CD14-positive monocyte (primary cell): ENCODE data around the gene KRT222. TPM values are rescaled to one million over a fixed set of nuclear protein-coding genes. Genes with fewer than 3 reads are reported as not detected.

Experiments used
- DNase-seq, 3 donors: peaks; one replicate each; pipeline ENCODE4 v3.0.0-alpha.2; 2011 to 2022
- H2AFZ ChIP-seq: 2 replicates; pipeline ENCODE4 v1.6.0; 2012; ENCODE audit warnings: mild to moderate bottlenecking, low read depth, low read length, inconsistent platforms; ENCODE audit not compliant: insufficient read depth, poor library complexity, severe bottlenecking
- H3K27ac ChIP-seq, 2 donors: 1 replicate in 1 of 2; 2 replicates in 1 of 2; pipeline ENCODE4 v1.5.1; 2012 to 2013; ENCODE audit warnings: low read length in 2 of 2, control low read depth in 1 of 2, inconsistent platforms in 1 of 2, low read depth in 1 of 2, mild to moderate bottlenecking in 1 of 2
- H3K27me3 ChIP-seq, 2 donors: one replicate each; pipeline versions ENCODE4 v1.6.0 to v1.6.1; 2011 to 2013; ENCODE audit warnings: low read length in 2 of 2; ENCODE audit not compliant: control insufficient read depth in 2 of 2, insufficient read depth in 2 of 2
- H3K36me3 ChIP-seq, 2 donors: replicated peaks in 1 of 2; 1 replicate in 1 of 2; 2 replicates in 1 of 2; pipeline versions ENCODE4 v1.5.1 to v1.6.1; 2012 to 2013; ENCODE audit warnings: low read length in 2 of 2, control low read depth in 1 of 2, inconsistent platforms in 1 of 2, mild to moderate bottlenecking in 1 of 2; ENCODE audit not compliant: insufficient read depth in 2 of 2, control insufficient read depth in 1 of 2
- H3K4me1 ChIP-seq, 2 donors: 1 replicate in 1 of 2; 2 replicates in 1 of 2; pipeline versions ENCODE4 v1.5.1 to v1.6.1; 2012 to 2013; ENCODE audit warnings: low read length in 2 of 2, control low read depth in 1 of 2, inconsistent platforms in 1 of 2, mild to moderate bottlenecking in 1 of 2, moderate library complexity in 1 of 2; ENCODE audit not compliant: insufficient read depth in 2 of 2, control insufficient read depth in 1 of 2
- H3K4me2 ChIP-seq: replicated peaks from 2 replicates; pipeline ENCODE3; 2012; ENCODE audit warnings: low read length, moderate library complexity, mild to moderate bottlenecking; ENCODE audit not compliant: poor library complexity, severe bottlenecking; ENCODE audit errors: extremely low read depth
- H3K4me3 ChIP-seq, 3 experiments: fragments of 200-600 bp in 1 of 3; sonication (generic) in 1 of 3; replicated peaks in 1 of 3; 1 replicate in 2 of 3; 2 replicates in 1 of 3; pipeline ENCODE4 v1.5.1; 2011 to 2013; ENCODE audit warnings: low read length in 3 of 3, mild to moderate bottlenecking in 3 of 3, control low read depth in 2 of 3, low read depth in 2 of 3, inconsistent platforms in 1 of 3, moderate library complexity in 1 of 3
- H3K79me2 ChIP-seq: 2 replicates; pipeline ENCODE4 v1.6.0; 2012; ENCODE audit warnings: mild to moderate bottlenecking, control low read depth, inconsistent platforms, low read length, moderate library complexity; ENCODE audit not compliant: insufficient read depth
- H3K9ac ChIP-seq: 2 replicates; pipeline ENCODE4 v1.6.0; 2017; ENCODE audit warnings: low read length, mild to moderate bottlenecking; ENCODE audit not compliant: insufficient read depth, poor library complexity, severe bottlenecking
- H3K9me3 ChIP-seq, 2 donors: replicated peaks in 1 of 2; 1 replicate in 1 of 2; 2 replicates in 1 of 2; pipeline versions ENCODE4 v1.5.1 to v1.6.1; 2012 to 2013; ENCODE audit warnings: low read length in 2 of 2, control low read depth in 1 of 2; ENCODE audit not compliant: control insufficient read depth in 1 of 2, insufficient read depth in 1 of 2
- H4K20me1 ChIP-seq: 2 replicates; pipeline ENCODE4 v1.6.0; 2012; ENCODE audit warnings: mild to moderate bottlenecking, low read length, control low read depth, moderate library complexity; ENCODE audit not compliant: insufficient read depth
- H3K27ac Mint-ChIP-seq, 7 donors: one replicate each; pipeline ENCODE4 v1.8.0; 2020; ENCODE audit warnings: mild to moderate bottlenecking in 7 of 7, mixed read lengths in 7 of 7, moderate library complexity in 6 of 7, inconsistent platforms in 2 of 7
- H3K27me3 Mint-ChIP-seq, 3 donors: one replicate each; pipeline ENCODE4 v1.8.0; 2021 to 2022; ENCODE audit warnings: low read depth in 3 of 3, mild to moderate bottlenecking in 3 of 3, mixed read lengths in 3 of 3, moderate library complexity in 3 of 3, inconsistent platforms in 1 of 3
- H3K36me3 Mint-ChIP-seq, 2 donors: one replicate each; pipeline ENCODE4 v1.8.0; 2020; ENCODE audit warnings: mixed read lengths in 2 of 2, inconsistent platforms in 1 of 2, mild to moderate bottlenecking in 1 of 2
- H3K4me1 Mint-ChIP-seq: one replicate; pipeline ENCODE4 v1.8.0; 2020; ENCODE audit warnings: mild to moderate bottlenecking, mixed read lengths
- H3K4me3 Mint-ChIP-seq, 2 donors: one replicate each; pipeline ENCODE4 v1.8.0; 2020; ENCODE audit warnings: mild to moderate bottlenecking in 2 of 2, mixed read lengths in 2 of 2, moderate library complexity in 1 of 2
- H3K9me3 Mint-ChIP-seq, 7 donors: one replicate each; pipeline ENCODE4 v1.8.0; 2020 to 2022; ENCODE audit warnings: mixed read lengths in 7 of 7, mild to moderate bottlenecking in 6 of 7, moderate library complexity in 6 of 7, inconsistent platforms in 2 of 7
- CTCF ChIP-seq: fragments of 200-600 bp; IDR thresholded peaks from one replicate; pipeline ENCODE4 v1.8.0; 2022; ENCODE audit warnings: antibody characterized with exemption, mild to moderate bottlenecking
- WGBS: methylation state at CpG from one replicate; pipeline ENCODE4 v1.1.5; 2013; ENCODE audit warnings: missing lambda C conversion rate; ENCODE audit not compliant: insufficient coverage; 5-methylcytosine and 5-hydroxymethylcytosine counted together
- intact Hi-C, 2 donors: fragments of 100-400 bp; cut with micrococcal nuclease; formaldehyde crosslinking; loops; one replicate each; pipeline versions ENCODE4 v1.15.0 to v1.15.1; 2023
- polyA plus RNA-seq, 3 donors: library from polyadenylated mRNA; depleted of rRNA in 1 of 3; unstranded in 2 of 3; stranded (reverse) in 1 of 3; fragments of 300-500 nt in 2 of 3; fragments of >200 nt in 1 of 3; fragmentation: Illumina TruSeq in 2 of 3; gene quantifications; 1 replicate in 2 of 3; 2 replicates in 1 of 3; pipeline ENCODE4 v1.2.3, GENCODE V29; 2012 to 2021

The KRT222 gene
- polyA plus RNA-seq, 3 donors, result not detected

GRCh38 chr17:40625311-40625710 lies 39.7 kb downstream of the KRT222 start:
- no peak overlapping the region for H3K9ac ChIP-seq
- no peaks in the 10 kb centered on the region for H4K20me1 ChIP-seq
- intact Hi-C loops, result no loop called here
- H2AFZ ChIP-seq, result no peak overlapping the region
- no peaks in the 10 kb centered on the region for H3K9me3 ChIP-seq
- H3K4me2 ChIP-seq, result no peak overlapping the region
- Mint-ChIP-seq H3K9me3 (no peaks in the 10 kb centered on the region), H3K4me1 (peaks cover 10% of the 10 kb centered on the region), H3K36me3 (peaks cover 29 to 38% of the 10 kb centered on the region in 2 donors), H3K27ac (no peak overlapping the region), H3K27me3 (peaks cover 7 to 8% (median 7%) of the 10 kb centered on the region in 3 donors), H3K4me3 (no peak overlapping the region)
- DNase-seq, result no peak
- no peaks in the 10 kb centered on the region for H3K27me3 ChIP-seq
- no peak for TF ChIP-seq CTCF
- H3K27ac ChIP-seq, result no peak overlapping the region
- peaks cover 6 to 8% of the 10 kb centered on the region in 2 donors for H3K4me1 ChIP-seq
- H3K36me3 ChIP-seq, result peaks cover 27 to 37% of the 10 kb centered on the region in 2 donors
- no peaks in the 10 kb centered on the region for H3K79me2 ChIP-seq
- no CpG with 5 or more reads among the region's 5 CpGs for WGBS
- no peak overlapping the region for H3K4me3 ChIP-seq

DNA sequence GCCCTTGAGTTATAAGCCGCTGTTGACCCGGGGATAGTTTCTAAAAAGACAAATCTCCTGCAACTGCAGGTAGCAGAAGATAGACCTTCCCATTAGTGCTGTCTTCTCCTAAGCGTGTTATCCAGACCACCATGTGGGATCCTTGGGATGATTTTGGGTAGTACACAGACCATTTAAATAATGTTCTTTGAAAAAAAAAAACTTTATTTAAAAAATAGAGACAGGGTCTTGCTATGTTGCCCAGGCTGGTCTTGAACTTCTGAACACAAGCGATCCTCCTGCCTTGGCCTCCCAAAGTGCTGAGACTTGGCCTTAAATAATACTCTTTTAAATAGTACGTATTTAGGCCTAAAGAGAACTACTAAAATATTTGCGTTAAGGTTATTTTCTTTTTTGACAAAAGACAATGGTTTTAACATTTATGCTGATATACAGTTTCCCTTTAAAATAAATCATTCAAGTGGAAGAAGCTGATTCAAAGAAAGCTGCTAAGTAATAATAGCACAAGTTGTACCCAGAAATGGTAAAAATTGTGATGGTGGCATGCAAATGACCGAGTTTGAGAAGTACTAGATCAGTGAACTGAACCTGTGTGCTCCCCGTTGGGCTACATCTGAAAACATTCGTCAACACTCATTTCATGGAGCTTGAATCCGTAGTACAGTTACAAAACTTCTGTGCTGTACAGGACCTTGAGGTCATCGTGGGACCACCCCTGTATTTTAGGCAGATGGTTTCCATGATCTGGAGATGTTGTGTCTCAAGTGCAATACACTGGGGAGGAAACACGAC lies 41.4 kb downstream of the KRT222 start:
- H3K36me3 Mint-ChIP-seq, result peaks cover 14 to 21% of the 10 kb centered on the region in 2 donors
- no peak overlapping the region for H3K9ac ChIP-seq
- H2AFZ ChIP-seq, result no peak overlapping the region
- TF ChIP-seq CTCF, result no peak
- H3K27me3 ChIP-seq, result no peaks in the 10 kb centered on the region
- H3K27me3 Mint-ChIP-seq, result peaks cover 14 to 18% (median 14%) of the 10 kb centered on the region in 3 donors
- H3K4me1 Mint-ChIP-seq, result peaks cover 17% of the 10 kb centered on the region
- H3K9me3 Mint-ChIP-seq, result no peaks in the 10 kb centered on the region
- no peak overlapping the region for H3K27ac ChIP-seq
- no peak overlapping the region for H3K4me2 ChIP-seq
- DNase-seq, result no peak
- H3K4me1 ChIP-seq, result peaks cover 8 to 11% of the 10 kb centered on the region in 2 donors
- 76% methylated on average over 5 of the region's 12 CpGs for WGBS
- peaks cover 13 to 20% of the 10 kb centered on the region in 2 donors for H3K36me3 ChIP-seq
- H4K20me1 ChIP-seq, result no peaks in the 10 kb centered on the region
- no peaks in the 10 kb centered on the region for H3K9me3 ChIP-seq
- intact Hi-C loops, result no loop called here
- H3K4me3 ChIP-seq, result no peak overlapping the region
- no peaks in the 10 kb centered on the region for H3K79me2 ChIP-seq
- H3K27ac Mint-ChIP-seq, result no peak overlapping the region
- H3K4me3 Mint-ChIP-seq, result no peak overlapping the region
